Liver (tissue), 9 donors: ENCODE results near the gene GPBP1L1. TPM values are rescaled to one million over a fixed set of nuclear protein-coding genes. Genes with fewer than 3 reads are reported as not detected.

Experiments used
- DNase-seq: peaks from one replicate; pipeline ENCODE4 v3.0.0-alpha.2; 2017; ENCODE audit warnings: low spot score
- H3K27ac ChIP-seq, 2 donors: one replicate each; pipeline ENCODE4 v1.7.0; 2013; ENCODE audit warnings: inconsistent platforms in 2 of 2, low read length in 2 of 2, control low read depth in 1 of 2, low read depth in 1 of 2, mild to moderate bottlenecking in 1 of 2
- H3K27me3 ChIP-seq, 4 donors: one replicate each; pipeline versions ENCODE4 v1.6.1 to v1.7.0; 2013; ENCODE audit warnings: low read length in 3 of 4, inconsistent platforms in 1 of 4, mild to moderate bottlenecking in 1 of 4, moderate library complexity in 1 of 4; ENCODE audit not compliant: control insufficient read depth in 4 of 4, insufficient read depth in 4 of 4
- H3K36me3 ChIP-seq, 4 donors: one replicate each; pipeline versions ENCODE4 v1.6.1 to v1.7.0; 2013; ENCODE audit warnings: low read length in 3 of 4, mild to moderate bottlenecking in 3 of 4, low read depth in 1 of 4, moderate library complexity in 1 of 4; ENCODE audit not compliant: control insufficient read depth in 4 of 4, insufficient read depth in 3 of 4
- H3K4me1 ChIP-seq, 4 donors: one replicate each; pipeline versions ENCODE4 v1.6.1 to v1.7.0; 2013; ENCODE audit warnings: low read length in 3 of 4, mild to moderate bottlenecking in 3 of 4, moderate library complexity in 1 of 4; ENCODE audit not compliant: control insufficient read depth in 4 of 4, insufficient read depth in 4 of 4
- H3K4me3 ChIP-seq, 3 donors: one replicate each; pipeline versions ENCODE4 v1.6.1 to v1.7.0; 2013; ENCODE audit warnings: low read length in 3 of 3, control low read depth in 1 of 3, low read depth in 1 of 3, mild to moderate bottlenecking in 1 of 3
- H3K9ac ChIP-seq, 2 donors: one replicate each; pipeline ENCODE4 v1.7.0; 2013; ENCODE audit warnings: low read length in 2 of 2, mild to moderate bottlenecking in 2 of 2, moderate library complexity in 2 of 2, control low read depth in 1 of 2, low read depth in 1 of 2
- H3K9me3 ChIP-seq, 4 donors: one replicate each; pipeline versions ENCODE4 v1.6.1 to v1.7.0; 2013; ENCODE audit warnings: low read length in 3 of 4; ENCODE audit not compliant: control insufficient read depth in 4 of 4
- ATF3 ChIP-seq: IDR thresholded peaks from 2 replicates; pipeline ENCODE4 v1.6.1; 2016; ENCODE audit warnings: antibody characterized with exemption
- CTCF ChIP-seq: fragments of 150-350 bp; IDR thresholded peaks from 2 replicates; pipeline ENCODE4 v1.5.1; 2017; ENCODE audit warnings: improper control_type of control experiment, low read depth, low read length; ENCODE audit not compliant: missing input control
- EGR1 ChIP-seq, 2 donors: IDR thresholded peaks; 2 replicates each; pipeline ENCODE4 v1.6.1; 2016 to 2018; ENCODE audit warnings: antibody characterized with exemption in 2 of 2, low read depth in 2 of 2
- FOXA1 ChIP-seq: IDR thresholded peaks from 2 replicates; pipeline ENCODE4 v1.6.1; 2016; ENCODE audit warnings: antibody characterized with exemption
- FOXA2 ChIP-seq: IDR thresholded peaks from 2 replicates; pipeline ENCODE4 v1.6.1; 2016; ENCODE audit warnings: antibody characterized with exemption
- GABPA ChIP-seq, 2 donors: IDR thresholded peaks in 1 of 2; conservative IDR thresholded peaks in 1 of 2; 2 replicates each; pipeline ENCODE4 v1.6.1; 2016; ENCODE audit warnings: antibody characterized with exemption in 2 of 2, mild to moderate bottlenecking in 1 of 2, moderate library complexity in 1 of 2
- HNF4A ChIP-seq, 2 donors: conservative IDR thresholded peaks; 2 replicates each; pipeline ENCODE4 v1.6.1; 2016; ENCODE audit warnings: antibody characterized with exemption in 2 of 2, mild to moderate bottlenecking in 2 of 2
- HNF4G ChIP-seq: IDR thresholded peaks from 2 replicates; pipeline ENCODE4 v1.6.1; 2016; ENCODE audit warnings: antibody characterized with exemption
- JUND ChIP-seq, 2 donors: IDR thresholded peaks; 2 replicates each; pipeline ENCODE4 v1.6.1; 2016; ENCODE audit warnings: antibody characterized with exemption in 2 of 2
- MAX ChIP-seq: IDR thresholded peaks from 2 replicates; pipeline ENCODE4 v1.6.1; 2016; ENCODE audit warnings: antibody characterized with exemption
- NR2F2 ChIP-seq: IDR thresholded peaks from 2 replicates; pipeline ENCODE4 v1.6.1; 2016; ENCODE audit warnings: antibody characterized with exemption
- RAD21 ChIP-seq, 2 donors: IDR thresholded peaks; 2 replicates each; pipeline ENCODE4 v1.6.1; 2016; ENCODE audit warnings: antibody characterized with exemption in 2 of 2, mild to moderate bottlenecking in 2 of 2
- RXRA ChIP-seq, 2 donors: IDR thresholded peaks; 2 replicates each; pipeline ENCODE4 v1.6.1; 2017 to 2018; ENCODE audit warnings: antibody characterized with exemption in 2 of 2, mild to moderate bottlenecking in 1 of 2
- SP1 ChIP-seq: IDR thresholded peaks from 2 replicates; pipeline ENCODE4 v1.6.1; 2018; ENCODE audit warnings: antibody characterized with exemption, mild to moderate bottlenecking
- TAF1 ChIP-seq: conservative IDR thresholded peaks from 2 replicates; pipeline ENCODE4 v1.6.1; 2016; ENCODE audit warnings: antibody characterized with exemption, mild to moderate bottlenecking
- YY1 ChIP-seq: IDR thresholded peaks from 2 replicates; pipeline ENCODE4 v1.6.1; 2016; ENCODE audit warnings: antibody characterized with exemption, mild to moderate bottlenecking
- WGBS: extraction: QIAGEN DNeasy Blood & Tissue Kit; methylation state at CpG from one replicate; pipeline ENCODE4 v1.1.7; 2013; 5-methylcytosine and 5-hydroxymethylcytosine counted together
- polyA plus RNA-seq, 2 donors: library from polyadenylated mRNA; stranded (reverse) in 1 of 2; unstranded in 1 of 2; fragments of 200-250 nt in 1 of 2; fragments of >200 nt in 1 of 2; fragmentation: Nextera tagmentation in 1 of 2; extraction: Ambion mirVana in 1 of 2; gene quantifications; one replicate each; pipeline versions ENCODE4 v1.2.1 to v1.2.3, GENCODE V29; 2013 to 2015
- total RNA-seq, 2 donors: library from RNA; depleted of rRNA; stranded (reverse); fragments of >200 nt; gene quantifications; one replicate each; pipeline ENCODE4 v1.2.3, GENCODE V29; 2014
- TF ChIP-seq, protein P1 (sequence below): IDR thresholded peaks from 2 replicates; pipeline ENCODE4 v1.6.1; 2016; ENCODE audit warnings: antibody characterized with exemption, mild to moderate bottlenecking
- TF ChIP-seq, protein P2 (sequence below): IDR thresholded peaks from 2 replicates; pipeline ENCODE4 v1.6.1; 2016; ENCODE audit warnings: antibody characterized with exemption
- donor health status: healthy.
- donor health status: healthy.
- donor health status: healthy.
- donor health status: healthy.
- donor health status: healthy.

GPBP1L1 gene
- total and polyA plus RNA-seq, 4 donors, result 24.8 to 86.7 (median 53.5) TPM

- Histone ChIP-seq H3K27me3 (no peaks in the 10 kb centered on the region), H3K27ac (peak overlapping the region in 1 of 2 donors; percentile 78), H3K36me3 (peaks cover 8 to 33% (median 22%) of the 10 kb centered on the region in 4 donors), H3K9me3 (no peaks in the 10 kb centered on the region), H3K9ac (no peak overlapping the region), H3K4me3 (no peak overlapping the region), H3K4me1 (peaks cover 14 to 38% (median 30%) of the 10 kb centered on the region in 4 donors)
- TF ChIP-seq EGR1 (IDR thresholded peaks at IDR 0.05; ENCODE audit: low read depth in 2 of 2) (no peak), RAD21 (IDR thresholded peaks at IDR 0.05) (no peak), RXRA (IDR thresholded peaks at IDR 0.05) (no peak), HNF4A (conservative IDR thresholded peaks at IDR 0.05) (no peak), SP1 (no peak), MAX (no peak), FOXA2 (no peak), NR2F2 (no peak), YY1 (no peak), GABPA (IDR thresholded peaks at IDR 0.05 in 1 of 2, conservative IDR thresholded peaks at IDR 0.05 in 1 of 2) (no peak), CTCF (no peak)
- TF ChIP-seq, protein P1, sequence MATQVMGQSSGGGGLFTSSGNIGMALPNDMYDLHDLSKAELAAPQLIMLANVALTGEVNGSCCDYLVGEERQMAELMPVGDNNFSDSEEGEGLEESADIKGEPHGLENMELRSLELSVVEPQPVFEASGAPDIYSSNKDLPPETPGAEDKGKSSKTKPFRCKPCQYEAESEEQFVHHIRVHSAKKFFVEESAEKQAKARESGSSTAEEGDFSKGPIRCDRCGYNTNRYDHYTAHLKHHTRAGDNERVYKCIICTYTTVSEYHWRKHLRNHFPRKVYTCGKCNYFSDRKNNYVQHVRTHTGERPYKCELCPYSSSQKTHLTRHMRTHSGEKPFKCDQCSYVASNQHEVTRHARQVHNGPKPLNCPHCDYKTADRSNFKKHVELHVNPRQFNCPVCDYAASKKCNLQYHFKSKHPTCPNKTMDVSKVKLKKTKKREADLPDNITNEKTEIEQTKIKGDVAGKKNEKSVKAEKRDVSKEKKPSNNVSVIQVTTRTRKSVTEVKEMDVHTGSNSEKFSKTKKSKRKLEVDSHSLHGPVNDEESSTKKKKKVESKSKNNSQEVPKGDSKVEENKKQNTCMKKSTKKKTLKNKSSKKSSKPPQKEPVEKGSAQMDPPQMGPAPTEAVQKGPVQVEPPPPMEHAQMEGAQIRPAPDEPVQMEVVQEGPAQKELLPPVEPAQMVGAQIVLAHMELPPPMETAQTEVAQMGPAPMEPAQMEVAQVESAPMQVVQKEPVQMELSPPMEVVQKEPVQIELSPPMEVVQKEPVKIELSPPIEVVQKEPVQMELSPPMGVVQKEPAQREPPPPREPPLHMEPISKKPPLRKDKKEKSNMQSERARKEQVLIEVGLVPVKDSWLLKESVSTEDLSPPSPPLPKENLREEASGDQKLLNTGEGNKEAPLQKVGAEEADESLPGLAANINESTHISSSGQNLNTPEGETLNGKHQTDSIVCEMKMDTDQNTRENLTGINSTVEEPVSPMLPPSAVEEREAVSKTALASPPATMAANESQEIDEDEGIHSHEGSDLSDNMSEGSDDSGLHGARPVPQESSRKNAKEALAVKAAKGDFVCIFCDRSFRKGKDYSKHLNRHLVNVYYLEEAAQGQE, result no peak
- no peak for DNase-seq
- WGBS, result 98% methylated on average over 2 of the region's 2 CpGs
Observed at GRCh38 chr1:45659222-45659621, 27.1 kb downstream of the GPBP1L1 start.

GRCh38 chr1:45658171-45658570 lies 28.2 kb downstream of the GPBP1L1 start:
- Histone ChIP-seq H3K4me1 (peaks cover 14 to 38% (median 30%) of the 10 kb centered on the region in 4 donors), H3K36me3 (peaks cover 10 to 39% (median 28%) of the 10 kb centered on the region in 4 donors), H3K27me3 (no peaks in the 10 kb centered on the region), H3K27ac (peak overlapping the region; percentile 76 to 78), H3K9me3 (no peaks in the 10 kb centered on the region), H3K4me3 (no peak overlapping the region), H3K9ac (peak overlapping the region in 1 of 2 donors; percentile 68)
- 28% methylated on average over 2 of the region's 2 CpGs for WGBS
- no peak for DNase-seq
- TF ChIP-seq YY1 (peak; percentile 75), HNF4A (conservative IDR thresholded peaks at IDR 0.05) (peak; percentile 98), EGR1 (IDR thresholded peaks at IDR 0.05; ENCODE audit: low read depth in 2 of 2) (no peak), JUND (IDR thresholded peaks at IDR 0.05) (peak; percentile 42 to 79), FOXA1 (peak; percentile 76), RAD21 (IDR thresholded peaks at IDR 0.05) (peak; percentile 44 to 65), MAX (peak; percentile 78), HNF4G (peak; percentile 81), FOXA2 (peak; percentile 93), SP1 (peak; percentile 90), ATF3 (no peak), NR2F2 (peak; percentile 88), TAF1 (no peak), GABPA (IDR thresholded peaks at IDR 0.05 in 1 of 2, conservative IDR thresholded peaks at IDR 0.05 in 1 of 2) (peak in 1 of 2 donors; percentile 32), RXRA (IDR thresholded peaks at IDR 0.05) (peak; percentile 97 to 98)
- TF ChIP-seq, protein P1, result peak; percentile 64
- TF ChIP-seq, protein P2, sequence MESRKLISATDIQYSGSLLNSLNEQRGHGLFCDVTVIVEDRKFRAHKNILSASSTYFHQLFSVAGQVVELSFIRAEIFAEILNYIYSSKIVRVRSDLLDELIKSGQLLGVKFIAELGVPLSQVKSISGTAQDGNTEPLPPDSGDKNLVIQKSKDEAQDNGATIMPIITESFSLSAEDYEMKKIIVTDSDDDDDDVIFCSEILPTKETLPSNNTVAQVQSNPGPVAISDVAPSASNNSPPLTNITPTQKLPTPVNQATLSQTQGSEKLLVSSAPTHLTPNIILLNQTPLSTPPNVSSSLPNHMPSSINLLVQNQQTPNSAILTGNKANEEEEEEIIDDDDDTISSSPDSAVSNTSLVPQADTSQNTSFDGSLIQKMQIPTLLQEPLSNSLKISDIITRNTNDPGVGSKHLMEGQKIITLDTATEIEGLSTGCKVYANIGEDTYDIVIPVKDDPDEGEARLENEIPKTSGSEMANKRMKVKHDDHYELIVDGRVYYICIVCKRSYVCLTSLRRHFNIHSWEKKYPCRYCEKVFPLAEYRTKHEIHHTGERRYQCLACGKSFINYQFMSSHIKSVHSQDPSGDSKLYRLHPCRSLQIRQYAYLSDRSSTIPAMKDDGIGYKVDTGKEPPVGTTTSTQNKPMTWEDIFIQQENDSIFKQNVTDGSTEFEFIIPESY, result peak; percentile 72
